Fibroblast of the aortic adventitia (primary cell): Measurements from ENCODE around the gene TTYH1. TPM values are rescaled to one million over a fixed set of nuclear protein-coding genes. Genes with fewer than 3 reads are reported as not detected.

Experiments used
- DNase-seq: peaks from one replicate; pipeline ENCODE4 v3.0.0-alpha.2; 2010; ENCODE audit warnings: low read depth
- H3K4me3 ChIP-seq: 2 replicates; pipeline ENCODE4 v1.5.1; 2011; ENCODE audit warnings: low read depth, mild to moderate bottlenecking, control low read depth, low read length, moderate library complexity
- total RNA-seq: library from RNA; depleted of rRNA; stranded (reverse); fragments of >200 nt; gene quantifications from 2 replicates; pipeline ENCODE4 v1.2.3, GENCODE V29; 2012; ENCODE audit warnings: low replicate concordance
- TF ChIP-seq, protein P1 (sequence below): IDR thresholded peaks from 2 replicates; pipeline ENCODE4 v1.5.1; 2011; ENCODE audit warnings: mild to moderate bottlenecking, low read length, control low read depth, inconsistent platforms; ENCODE audit not compliant: insufficient read depth

Gene TTYH1
- total RNA-seq, 1 donor: not detected

DNA sequence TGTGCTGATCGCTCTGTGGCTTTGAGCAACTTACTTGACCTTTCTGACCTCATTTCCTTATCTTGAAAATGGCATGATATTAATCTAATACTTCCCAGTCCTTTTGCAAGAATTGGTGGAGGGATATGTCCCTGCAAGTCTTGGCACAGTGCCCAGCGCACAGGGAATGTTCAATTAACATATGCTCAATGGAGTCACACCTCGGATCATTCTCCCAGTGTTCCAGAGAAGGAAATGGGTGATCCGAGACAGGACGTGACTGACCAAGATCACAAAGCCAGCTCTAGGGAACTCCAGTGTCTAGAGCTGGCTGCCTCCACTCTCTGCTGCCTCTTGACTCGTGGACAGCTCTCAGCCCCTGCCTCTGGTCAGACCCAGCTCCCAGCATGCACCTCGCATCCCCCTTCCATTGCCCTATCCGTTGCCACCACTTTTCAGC is 54.3 kb downstream of the TTYH1 start:
- no peak for DNase-seq
- H3K4me3 ChIP-seq: no peak overlapping the region
- TF ChIP-seq, protein P1, sequence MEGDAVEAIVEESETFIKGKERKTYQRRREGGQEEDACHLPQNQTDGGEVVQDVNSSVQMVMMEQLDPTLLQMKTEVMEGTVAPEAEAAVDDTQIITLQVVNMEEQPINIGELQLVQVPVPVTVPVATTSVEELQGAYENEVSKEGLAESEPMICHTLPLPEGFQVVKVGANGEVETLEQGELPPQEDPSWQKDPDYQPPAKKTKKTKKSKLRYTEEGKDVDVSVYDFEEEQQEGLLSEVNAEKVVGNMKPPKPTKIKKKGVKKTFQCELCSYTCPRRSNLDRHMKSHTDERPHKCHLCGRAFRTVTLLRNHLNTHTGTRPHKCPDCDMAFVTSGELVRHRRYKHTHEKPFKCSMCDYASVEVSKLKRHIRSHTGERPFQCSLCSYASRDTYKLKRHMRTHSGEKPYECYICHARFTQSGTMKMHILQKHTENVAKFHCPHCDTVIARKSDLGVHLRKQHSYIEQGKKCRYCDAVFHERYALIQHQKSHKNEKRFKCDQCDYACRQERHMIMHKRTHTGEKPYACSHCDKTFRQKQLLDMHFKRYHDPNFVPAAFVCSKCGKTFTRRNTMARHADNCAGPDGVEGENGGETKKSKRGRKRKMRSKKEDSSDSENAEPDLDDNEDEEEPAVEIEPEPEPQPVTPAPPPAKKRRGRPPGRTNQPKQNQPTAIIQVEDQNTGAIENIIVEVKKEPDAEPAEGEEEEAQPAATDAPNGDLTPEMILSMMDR: no peak

DNA sequence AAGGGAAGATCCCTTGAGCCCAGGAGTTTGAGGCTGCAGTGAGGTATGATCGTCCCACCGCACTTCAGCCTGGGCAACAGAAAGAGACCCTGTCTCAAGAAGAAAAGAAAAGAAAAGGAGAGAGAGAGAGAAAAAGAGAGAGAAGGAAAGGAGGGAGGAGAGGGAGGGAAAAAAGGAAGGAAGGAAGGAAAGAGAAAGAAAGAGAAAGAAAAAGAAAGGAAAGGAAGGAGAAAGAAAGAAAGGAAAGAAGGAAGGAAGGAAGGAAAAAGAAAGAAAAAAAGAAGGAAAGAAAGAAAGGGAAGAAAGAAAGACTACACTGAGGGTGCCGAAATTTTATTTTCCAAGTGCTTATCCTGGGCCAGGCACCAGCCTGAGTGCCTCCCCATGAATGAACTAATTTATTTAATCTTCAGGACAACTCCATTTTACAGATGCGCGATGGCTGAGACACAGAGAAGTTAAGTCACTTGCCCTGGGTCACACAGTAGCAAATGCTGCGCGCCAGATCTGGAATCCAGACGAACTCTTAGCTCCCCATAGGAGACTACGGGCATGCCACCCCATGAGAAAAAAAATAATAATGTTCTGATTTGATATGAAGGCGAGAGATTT is 55.1 kb downstream of the TTYH1 start:
- DNase-seq: no peak
- H3K4me3 ChIP-seq: peak overlapping the region; percentile 65
- TF ChIP-seq, protein P1: no peak

DNA sequence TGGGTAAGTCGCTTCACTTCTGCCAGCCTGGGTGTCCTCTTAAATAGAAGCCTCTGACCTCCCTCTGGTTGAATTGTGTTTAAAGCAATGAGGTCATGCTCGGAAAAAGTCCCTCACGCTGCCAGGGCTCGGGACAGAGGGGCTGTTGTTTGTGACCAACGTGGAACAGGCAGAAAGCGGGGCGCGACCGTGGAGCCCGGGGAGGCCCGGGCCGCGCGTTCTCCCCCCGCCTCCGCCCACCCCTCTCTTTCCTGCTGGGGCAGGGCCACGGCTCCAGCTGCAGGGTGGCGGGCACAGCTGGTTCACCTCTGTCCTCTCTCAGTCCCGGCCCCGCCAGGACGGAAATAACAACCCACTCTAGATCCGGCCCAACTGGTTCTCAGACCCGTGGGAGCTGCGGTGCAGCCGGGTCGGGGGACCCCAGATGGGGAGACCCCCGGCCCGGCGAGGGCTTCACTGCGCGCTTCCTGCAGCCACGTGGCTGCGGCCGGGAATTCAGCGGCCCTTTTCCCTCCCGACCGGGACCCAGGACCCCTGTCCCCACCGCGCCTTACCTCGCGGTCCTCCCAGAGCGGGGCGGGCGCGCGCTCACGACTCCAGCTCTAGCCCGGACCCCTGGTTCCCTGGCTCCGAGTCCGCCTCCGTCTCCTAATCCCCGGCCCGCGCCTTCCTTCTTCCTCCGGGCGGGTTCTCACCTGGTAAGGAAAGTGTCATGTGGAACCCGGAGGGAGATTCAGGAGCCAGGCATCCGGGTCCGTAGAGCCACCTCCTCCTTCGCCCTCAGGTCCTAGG is 55.9 kb downstream of the TTYH1 start:
- TF ChIP-seq, protein P1: no peak
- H3K4me3 ChIP-seq: peak overlapping the region; percentile 65
- no peak for DNase-seq

DNA sequence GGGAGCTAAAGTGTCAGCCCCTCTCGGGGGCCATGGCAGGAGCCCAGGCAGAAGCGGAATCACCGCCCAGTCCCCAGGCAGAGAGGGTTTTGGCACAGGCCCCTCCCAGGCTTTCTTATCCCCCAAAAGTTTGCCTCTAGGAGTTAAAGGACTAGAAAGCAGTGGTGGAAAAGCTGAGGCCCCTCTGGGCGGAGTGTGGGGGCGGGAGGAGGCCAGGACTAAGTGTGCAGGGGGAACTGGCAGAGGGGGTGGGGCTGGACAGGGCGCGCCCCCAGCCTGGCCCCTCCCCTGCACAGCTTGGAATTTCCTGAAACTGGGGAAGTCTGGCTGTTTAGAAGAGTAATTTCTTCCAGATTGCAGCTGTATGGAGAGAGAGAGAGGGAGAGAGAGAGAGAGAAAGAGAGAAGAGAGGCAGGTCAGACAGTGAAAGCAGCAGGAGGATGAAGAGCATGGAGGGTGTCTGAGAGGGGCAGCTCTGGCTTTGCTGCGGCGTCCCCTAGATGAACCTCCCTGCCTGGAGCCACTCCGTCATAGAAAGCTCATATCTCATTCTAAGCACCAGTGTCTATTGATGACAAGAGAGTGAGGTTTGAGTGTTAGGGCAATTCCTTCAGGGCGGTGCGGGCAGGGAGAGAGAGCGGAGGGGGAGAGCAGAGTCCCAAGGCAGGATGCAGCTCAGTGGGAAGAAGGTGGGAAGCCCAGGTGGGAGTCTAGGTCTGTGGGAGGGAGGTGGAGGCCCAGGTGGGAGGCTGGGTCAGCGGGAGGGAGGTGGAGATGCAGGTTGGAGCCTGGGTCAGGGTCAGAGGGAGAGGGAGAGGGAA is 58.0 kb downstream of the TTYH1 start, which contains the start of gene CDC42EP5:
CDC42EP5 (minus strand) TSS at position 226 of the 821 bp plus-strand sequence. CDS start 7,749 bp downstream, outside the sequence.
- DNase-seq: peak; percentile 89
- peak within 1 kb of the TSS; percentile 79 for H3K4me3 ChIP-seq
- TF ChIP-seq, protein P1: no peak

DNA sequence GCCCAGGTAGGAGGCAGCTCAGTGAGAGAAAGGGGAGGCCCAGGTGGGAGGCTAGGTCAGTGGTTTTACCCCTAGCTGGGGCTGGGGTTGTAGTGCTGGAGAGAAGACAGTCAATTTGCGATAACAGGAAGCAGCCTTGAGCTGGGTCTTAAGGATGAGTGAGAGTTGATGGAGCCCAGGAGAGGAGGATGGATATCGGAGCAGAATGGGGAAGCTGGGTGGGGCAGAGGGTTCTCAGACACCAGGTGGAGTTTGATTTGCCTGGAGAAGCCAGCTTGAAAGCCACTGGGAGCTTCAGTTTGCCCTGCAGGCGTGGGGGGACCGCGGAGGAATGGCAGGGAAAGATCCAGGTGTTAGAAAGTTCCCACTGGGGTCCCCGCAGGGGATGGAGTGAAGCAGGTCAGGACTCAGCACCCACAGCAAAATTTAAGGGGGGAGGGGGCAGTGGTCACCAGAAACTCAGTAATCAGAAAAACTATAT is 58.7 kb downstream of the TTYH1 start:
- peak overlapping the region; percentile 79 for H3K4me3 ChIP-seq
- no peak for DNase-seq

DNA sequence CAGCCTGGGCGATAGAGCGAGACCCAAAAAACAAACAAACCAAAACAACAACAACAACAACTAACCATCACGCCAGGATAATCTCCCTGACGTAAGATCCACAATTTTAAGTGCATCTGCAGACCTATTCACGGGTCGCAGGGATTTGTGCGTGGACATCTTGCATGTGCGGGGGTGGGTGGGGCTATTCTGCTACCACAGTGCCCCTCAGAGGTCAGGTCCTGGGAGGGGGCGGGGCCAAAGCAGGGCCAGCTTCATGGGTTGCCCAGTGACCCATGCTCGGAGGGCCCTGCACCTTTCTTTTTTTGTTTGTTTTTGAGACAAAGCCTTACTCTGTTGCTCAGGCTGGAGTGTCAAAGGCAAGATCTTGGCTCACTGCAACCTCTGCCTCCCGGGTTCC is 60.4 kb downstream of the TTYH1 start:
- TF ChIP-seq, protein P1: no peak
- H3K4me3 ChIP-seq: no peak overlapping the region
- DNase-seq: no peak

More for the DNA sequence above, 58.7 kb downstream of the TTYH1 start:
- TF ChIP-seq, protein P1: no peak
